Measurements from ENCODE around the gene UBE2J2.

UBE2J2 gene

DNA sequence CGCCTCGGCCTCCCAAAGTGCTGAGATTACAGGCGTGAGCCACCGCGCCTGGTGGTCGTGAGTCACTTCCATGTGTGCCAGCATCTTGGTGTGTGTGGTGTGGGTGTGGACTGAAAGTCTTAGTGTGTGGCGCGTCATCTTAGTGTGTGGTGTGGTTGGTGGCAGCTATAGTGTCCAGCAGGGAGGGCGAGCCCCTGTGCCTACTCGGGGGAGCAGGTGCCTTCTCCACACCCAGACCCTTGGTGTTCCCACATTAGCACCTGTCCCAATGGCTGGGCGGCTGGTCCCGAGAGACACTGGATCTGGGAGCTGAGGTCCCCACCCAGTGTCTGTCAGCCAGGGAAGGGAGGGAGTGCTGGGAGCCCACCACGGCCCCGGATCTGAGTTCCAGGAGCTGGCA is 9.3 kb upstream of the UBE2J2 start:
- no peak for DNase-seq (ENCODE audit: low read depth in 1 of 2, low spot score in 1 of 2)

DNA sequence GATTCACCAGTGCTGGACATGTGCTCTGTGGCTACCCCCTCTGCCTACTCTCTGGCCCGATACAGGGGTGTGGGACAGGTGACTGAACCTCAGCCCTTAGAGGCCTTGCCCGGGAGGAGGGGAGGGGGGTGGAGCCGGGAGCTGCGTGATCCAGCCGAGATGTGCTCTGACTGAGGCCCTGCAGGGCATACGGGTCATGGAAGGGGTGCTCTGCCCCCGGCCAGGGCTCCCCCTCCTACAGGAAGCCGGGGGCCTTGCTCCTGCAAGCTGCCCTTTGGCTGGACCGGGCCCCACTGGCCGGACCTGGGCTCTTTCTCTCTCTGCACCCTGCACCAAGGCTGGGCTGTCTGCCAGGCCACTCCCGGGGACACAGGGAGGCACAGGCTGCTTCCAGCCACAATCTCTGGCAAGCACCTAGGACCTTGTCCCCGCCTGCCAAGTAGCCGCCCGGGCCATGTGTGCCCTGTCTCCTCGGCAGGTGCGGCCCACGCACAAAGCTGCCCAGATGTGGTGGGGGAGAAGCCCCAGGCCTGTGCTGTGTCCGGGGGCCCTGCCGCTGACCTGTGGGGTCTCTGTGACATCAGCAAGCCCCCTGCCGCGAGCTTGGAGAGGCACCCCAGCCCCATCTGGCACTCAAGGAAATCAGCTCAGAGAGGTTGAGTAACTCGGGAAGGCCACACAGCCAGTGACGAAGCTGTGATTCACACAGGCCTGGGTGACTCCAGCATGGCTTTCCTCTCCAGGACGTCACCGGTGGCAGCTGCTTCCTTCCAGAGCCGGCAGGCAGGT is 8.1 kb upstream of the UBE2J2 start:
- DNase-seq (ENCODE audit: low read depth in 1 of 2, low spot score in 1 of 2): no peak

DNA sequence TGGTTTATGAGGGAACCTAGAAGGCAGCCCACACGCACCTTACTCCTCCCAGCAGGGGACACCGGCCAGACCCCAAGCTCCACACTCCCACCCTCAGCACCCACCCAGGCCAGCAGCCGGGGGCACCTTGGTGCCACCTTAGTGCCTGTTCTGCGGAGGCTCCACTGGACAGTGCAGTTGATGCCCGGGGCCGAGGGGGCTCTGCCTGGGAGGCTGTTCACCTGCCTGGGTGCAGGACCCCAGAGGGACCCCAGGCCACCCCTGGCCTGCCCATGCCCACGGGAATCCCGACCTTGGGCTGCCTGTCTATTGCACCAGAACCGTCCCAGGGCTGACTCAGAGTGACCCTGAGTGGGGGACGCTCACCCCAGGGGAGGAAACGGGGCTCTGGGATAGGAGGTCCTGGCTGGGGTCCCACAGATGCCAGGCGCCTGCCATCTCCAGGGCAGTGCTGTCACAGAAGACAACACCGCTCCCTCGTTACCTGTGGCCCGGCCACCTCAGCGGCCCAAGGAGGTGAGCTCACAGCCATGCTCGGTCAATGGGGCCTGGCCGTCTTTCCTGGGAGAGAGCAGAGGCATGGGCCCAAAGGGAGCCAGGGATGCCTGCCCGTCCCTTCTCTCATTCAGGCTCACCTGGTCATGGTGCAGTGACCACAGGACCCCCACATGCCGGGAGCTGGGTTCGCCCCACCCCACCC is 7.3 kb upstream of the UBE2J2 start:
- no peak for DNase-seq (ENCODE audit: low read depth in 1 of 2, low spot score in 1 of 2)

- DNase-seq (ENCODE audit: low read depth in 1 of 2, low spot score in 1 of 2): no peak
Measured at GRCh38 chr1:1279028-1279427, 5.4 kb upstream of the UBE2J2 start.

DNA sequence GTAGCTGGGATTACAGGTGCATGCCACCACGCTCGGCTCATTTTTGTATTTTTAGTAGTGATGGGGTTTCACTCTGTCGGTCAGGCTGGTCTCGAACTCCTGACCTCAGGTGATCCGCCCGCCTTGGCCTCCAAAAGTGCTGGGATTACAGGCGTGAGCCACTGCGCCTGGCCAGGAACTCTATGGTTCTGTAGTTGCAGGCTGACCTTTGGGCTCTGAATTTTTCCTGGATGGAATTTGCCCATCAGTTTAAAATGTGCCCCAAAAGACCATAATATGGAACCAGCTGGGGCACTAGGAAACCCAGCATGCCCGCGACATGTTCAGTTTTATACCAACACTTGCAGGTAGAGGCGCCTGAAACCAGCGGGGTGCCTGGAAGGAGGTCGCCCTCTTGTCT is 5.0 kb upstream of the UBE2J2 start:
- DNase-seq (ENCODE audit: low read depth in 1 of 2, low spot score in 1 of 2): no peak

DNA sequence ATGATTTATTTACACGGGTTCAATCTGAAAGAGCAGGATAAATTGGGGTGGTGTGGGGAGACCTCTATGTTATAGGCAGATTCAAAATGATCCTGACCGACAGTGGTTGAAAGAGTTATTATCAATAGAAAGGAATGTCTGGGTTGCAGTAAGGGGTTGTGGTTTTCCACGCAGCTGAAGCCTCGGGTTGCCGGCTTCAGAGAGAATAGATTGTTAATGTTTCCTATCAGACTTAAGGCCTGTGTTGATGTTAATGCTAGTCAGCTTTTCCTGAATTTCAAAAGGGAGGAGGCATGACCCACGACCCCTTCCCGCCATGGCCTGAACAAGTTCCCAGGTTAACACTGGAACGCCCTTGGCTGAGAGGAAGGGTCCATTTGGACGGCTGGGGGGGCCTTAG is 2.2 kb upstream of the UBE2J2 start:
- DNase-seq (ENCODE audit: low read depth in 1 of 2, low spot score in 1 of 2): no peak

DNA sequence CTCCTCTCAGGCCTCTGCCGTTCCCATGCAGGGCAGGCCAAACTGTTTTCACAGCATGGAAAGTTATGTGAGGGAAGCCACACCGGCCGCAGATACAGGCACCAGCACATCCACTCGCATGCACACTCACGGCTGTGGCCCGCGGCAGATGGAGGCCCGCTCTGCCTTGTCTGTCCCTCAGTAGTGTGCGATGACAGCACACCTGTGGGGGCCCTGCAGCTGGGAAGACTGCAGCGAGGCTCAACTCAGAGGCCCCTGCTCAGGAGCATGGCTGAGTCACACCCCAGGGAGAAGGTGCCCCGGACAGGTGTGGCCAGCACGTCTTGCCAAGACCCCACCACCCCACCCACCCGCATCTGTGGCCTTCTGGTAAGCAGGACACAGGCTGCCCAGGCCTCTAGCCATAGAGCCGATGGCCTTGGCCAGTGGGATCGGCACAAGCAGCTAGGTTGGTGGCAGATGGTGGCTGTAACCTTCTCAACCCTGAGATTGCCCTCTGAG is 1.3 kb upstream of the UBE2J2 start:
- DNase-seq (ENCODE audit: low read depth in 1 of 2, low spot score in 1 of 2): no peak

DNA sequence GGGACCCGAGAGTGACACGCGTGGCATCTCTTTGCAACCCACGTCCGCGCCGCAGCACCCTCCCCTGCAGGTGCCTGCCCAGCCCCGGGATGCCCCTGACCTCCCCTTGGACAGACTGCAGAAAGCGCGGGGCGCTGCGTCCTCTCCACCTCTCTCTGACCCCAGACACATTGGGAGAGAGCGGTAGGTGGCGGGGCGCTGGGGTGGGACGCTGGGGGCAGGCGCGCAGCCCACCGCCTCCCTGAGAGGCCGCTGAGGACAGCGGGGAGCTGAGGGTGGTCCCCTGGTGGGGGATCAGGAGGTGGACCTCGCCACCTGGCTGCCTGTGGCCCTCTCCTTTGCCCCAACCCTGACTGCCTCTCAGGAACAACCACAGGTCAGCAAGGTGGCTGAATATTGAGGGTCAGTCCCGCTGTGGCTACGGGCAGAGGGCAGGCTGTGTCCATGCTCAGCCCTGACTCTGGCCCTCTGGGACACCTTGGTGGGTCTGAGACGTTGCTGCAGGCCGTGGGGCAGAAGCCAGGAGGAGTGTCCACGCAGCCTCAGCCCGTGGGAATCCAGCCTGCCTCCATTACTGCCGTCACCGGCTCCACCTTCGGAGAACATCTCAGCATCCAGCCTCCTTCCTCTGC is 761 bp upstream of the UBE2J2 start:
- DNase-seq (ENCODE audit: low read depth in 1 of 2, low spot score in 1 of 2): no peak

GRCh38 chr1:1273209-1273511 is 494 bp downstream of the UBE2J2 start:
- no peak for DNase-seq (ENCODE audit: low read depth in 1 of 2, low spot score in 1 of 2)

- DNase-seq (ENCODE audit: low read depth in 1 of 2, low spot score in 1 of 2): no peak
Measured at GRCh38 chr1:1272341-1273208, 1.1 kb downstream of the UBE2J2 start.

DNA sequence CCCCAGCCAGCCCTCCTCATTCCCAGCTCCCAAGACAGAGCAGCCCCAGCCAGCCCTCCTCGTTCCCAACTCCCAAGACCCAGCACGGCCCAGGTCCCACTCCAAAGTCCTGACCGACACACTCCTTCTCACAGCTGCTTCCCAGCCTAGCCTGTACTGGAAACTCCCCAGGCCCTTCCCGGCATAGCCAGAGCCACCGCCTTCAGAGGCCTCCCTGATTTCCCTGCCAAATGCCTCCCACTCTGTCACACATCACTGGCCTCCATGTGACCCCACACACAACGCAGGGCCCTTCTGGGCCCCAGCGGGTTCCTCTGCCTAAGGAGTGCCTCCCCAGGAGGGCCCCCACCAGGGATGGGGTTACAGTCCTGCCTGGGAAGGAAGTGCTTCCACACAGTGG is 2.8 kb downstream of the UBE2J2 start:
- no peak for DNase-seq (ENCODE audit: low read depth in 1 of 2, low spot score in 1 of 2)

DNA sequence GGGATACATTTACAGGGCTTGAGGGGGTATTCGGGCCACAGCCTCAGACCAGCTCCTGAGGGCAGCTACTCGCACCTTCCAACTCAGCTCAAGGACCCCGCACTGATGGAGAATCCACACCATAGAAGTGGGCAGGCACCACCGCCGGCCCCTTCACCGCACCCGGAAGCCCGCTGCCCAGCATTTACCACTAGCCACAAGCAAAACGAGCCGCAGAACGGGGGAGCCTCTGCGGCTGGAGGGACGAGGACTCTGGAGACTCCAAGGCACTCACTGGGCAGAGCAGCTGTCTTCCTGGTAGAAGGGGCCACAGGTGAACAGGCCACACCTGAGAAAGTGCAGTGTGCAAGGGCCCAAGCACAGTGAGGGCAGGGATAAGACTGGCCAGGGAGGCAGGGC is 5.4 kb downstream of the UBE2J2 start:
- no peak for DNase-seq (ENCODE audit: low read depth in 1 of 2, low spot score in 1 of 2)

DNA sequence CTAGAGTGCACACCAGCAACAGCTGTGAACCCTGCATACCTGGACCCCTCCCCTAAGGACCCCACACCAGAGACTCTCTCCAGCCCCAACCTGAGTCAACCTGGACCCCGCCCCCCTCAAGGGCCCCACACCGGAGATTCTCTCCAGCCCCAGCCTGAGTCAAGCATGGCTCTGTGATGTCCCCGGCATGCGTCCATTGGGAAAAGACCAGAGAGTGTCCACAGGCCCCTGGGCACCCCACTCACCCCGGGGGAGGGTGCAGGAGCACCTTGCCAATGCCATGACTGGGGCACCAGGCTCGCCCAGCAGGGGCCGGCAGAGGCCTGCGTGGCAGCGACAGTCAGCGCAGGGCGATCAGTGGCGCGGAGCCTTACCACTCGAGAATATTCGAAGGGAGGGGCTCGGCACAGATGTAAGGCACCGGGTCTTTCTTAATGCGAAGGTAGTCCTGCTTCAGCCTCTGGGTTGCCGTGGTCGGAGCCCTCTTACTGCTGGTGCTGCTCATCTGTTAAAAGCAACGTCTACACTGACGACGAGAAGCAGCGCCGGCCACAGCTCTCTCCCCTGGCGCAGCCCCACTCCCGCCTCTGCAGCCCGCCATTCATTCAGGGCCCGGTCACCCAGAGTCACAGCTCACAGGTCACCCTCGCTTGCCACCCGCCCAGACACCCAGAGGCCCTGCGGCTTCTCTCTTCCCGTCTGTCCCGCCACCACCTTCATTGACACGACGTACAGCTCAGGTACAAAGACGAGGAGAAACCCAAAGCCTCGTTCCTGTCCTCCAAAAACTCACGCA is 6.0 kb downstream of the UBE2J2 start:
- no peak for DNase-seq (ENCODE audit: low read depth in 1 of 2, low spot score in 1 of 2)

- no peak for DNase-seq (ENCODE audit: low read depth in 1 of 2, low spot score in 1 of 2)
Measured at GRCh38 chr1:1264868-1265272, 8.8 kb downstream of the UBE2J2 start.

- no peak for DNase-seq (ENCODE audit: low read depth in 1 of 2, low spot score in 1 of 2)
Measured at GRCh38 chr1:1264026-1264425, 9.6 kb downstream of the UBE2J2 start.

DNA sequence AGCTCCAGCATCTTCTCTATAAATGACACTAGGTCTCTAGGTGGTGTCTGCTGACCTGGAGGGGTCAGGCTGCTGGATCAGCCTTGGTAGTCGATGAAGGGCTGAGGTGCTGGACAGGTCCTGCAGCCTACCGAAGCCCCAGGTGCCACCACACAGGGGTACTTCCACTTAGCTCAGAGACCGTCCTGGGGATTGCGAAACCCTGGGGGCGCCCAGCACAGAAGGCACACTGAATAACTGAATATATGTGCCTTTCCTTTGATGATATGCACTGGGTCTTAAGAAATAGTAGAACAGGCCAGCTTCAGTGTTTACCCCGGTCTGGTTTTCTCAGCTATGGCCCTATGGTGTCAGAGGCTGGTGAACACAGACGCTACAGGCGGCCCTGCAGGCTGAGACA is 10.9 kb downstream of the UBE2J2 start:
- DNase-seq (ENCODE audit: low read depth in 1 of 2, low spot score in 1 of 2): no peak

DNA sequence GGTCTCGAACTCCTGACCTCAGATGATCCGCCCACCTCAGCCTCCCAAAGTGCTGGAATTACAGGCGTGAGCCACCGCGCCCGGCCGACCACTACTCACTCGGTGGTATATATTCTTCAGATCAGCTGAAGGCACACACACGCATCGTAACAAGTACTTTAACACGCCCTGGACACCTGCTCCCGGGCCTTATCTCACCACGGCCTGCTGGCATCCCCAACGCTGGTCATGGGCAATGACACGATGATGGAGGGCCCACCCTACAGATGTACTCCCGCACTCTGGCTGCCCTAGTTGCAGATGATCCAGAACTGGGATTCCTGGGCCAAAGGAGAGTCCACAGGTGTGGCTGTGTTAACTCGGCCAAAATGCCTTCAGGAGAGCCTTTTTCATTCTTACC is 11.6 kb downstream of the UBE2J2 start:
- no peak for DNase-seq (ENCODE audit: low read depth in 1 of 2, low spot score in 1 of 2)

GRCh38 chr1:1260843-1261560 is 12.7 kb downstream of the UBE2J2 start:
- DNase-seq (ENCODE audit: low read depth in 1 of 2, low spot score in 1 of 2): no peak

- no peak for DNase-seq (ENCODE audit: low read depth in 1 of 2, low spot score in 1 of 2)
Measured at GRCh38 chr1:1259951-1260600, 13.6 kb downstream of the UBE2J2 start.
